HCEC 1CT (cell line): ENCODE results near the gene AVPR1B.

ENCODE experiments used
- DNase-seq: peaks from one replicate; pipeline ENCODE4 v3.0.0-alpha.2; 2017

The AVPR1B gene

DNA sequence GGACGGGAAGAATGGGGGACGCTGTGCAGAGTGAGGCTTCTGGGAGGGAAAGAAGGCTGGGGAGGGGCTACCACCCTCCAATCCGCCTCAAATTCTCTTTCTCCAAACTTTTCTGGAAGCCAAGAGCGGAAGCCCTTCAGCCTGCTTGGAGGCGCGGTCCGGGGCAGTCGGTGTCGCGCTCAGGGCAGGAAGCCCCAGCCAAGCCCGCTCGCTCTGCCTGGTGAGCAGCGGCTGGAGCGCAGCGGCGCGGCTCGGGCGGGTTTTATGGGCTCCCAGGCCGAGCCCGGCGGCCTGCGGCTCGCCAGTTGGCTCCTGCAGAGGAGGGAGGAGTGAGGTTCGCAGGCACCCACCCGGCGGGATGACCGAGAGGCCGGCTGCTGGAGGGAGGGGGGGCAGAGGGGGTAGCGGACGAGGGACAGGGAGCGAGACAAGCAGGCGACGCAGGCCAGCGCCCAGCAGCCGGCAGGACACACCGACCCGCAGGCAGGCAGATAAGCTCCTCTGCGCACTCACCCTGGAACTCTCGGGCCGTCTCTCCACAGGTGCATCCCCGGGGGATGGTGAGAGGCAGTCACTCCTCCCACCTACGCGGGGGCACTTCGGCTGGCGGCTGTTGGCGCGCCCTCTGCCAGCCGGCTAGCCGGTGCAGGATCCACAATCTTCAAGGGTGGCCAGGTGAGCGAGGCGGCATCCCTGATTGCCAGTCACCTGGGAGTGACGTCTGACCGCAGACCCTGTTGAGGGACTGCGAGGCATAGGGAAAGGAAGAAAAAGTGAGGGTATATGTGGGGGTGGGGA lies at the start of gene AVPR1B:
Gene AVPR1B, minus strand, starts transcription at position 238 of the 798 bp plus-strand sequence. CDS start 498 bp downstream, outside the sequence.
- no peak for DNase-seq

DNA sequence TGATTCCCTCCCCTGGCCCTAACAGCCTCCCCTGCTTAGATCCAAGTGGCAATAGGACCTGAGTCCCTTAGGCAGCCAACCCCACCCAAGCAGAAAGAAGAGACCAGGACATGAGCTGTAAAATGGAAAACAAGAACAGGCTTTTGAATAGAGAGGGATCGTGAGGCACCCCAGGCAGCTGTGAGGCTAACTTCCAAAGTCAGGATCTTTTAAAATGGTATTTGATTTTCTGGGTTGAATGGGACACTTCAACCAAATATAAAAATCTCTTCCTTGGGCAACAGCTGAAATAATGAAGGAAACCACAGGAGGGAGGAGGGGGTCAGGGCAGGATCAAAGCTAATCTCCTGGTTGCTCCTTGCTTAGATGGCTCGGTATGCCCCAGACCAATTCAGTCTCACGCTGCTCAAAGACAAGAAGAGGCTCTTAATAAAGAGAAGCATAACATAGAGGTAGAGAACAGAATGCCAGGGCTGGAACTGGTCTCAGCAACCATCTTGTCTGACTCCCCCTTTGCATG lies 28.6 kb upstream of the AVPR1B start:
- DNase-seq, result no peak

GRCh38 chr1:206144605-206145004 lies 27.4 kb upstream of the AVPR1B start:
- no peak for DNase-seq

DNA sequence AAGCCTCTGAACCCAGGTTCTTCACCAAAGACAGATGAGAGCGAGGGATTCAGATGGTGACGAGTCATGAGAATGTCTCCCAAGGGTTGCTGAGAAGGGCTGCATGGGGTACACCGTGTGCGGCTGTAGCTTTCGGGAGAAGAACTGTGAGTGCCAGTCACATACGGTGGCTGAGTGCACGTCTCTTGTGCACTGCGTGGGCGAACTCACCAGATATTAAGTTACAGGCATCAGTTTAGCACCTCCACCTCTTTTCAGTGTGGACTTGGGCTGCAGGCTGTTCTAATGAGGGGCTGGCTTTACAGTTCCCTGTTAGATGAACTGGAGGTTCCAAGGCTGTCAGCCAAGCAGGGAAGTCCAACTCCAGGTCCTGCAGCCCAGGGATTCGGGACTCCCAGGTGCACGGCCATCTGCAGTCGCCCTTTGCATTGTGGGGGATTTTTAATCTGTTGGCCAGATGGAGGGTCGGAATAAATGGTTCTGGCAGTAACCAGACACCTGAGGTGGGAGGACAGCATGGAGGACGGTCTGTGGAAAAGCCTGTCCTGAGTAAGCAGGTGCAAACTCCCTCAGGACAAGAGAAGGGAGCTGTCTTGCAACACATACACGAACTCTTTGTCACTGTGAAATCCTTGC lies 26.5 kb upstream of the AVPR1B start:
- DNase-seq, result no peak

DNA sequence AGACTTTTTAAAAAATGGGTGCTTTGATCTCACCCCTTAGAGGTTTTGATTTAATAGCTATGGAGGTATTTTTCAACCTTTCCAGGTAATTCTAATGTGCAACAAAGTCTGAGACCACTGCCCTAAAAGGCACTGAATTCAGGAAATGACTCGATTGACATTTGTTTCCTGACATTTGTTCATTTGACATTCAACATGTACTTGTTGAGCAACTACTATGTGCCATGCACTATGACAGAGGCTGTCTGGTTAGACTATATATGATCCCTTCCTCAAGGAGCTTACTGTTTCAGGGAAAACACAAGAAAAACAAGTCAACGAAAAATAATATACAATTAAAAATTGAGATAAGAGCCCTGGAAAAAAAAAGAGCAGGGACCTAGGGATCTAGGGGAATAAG lies 25.6 kb upstream of the AVPR1B start:
- no peak for DNase-seq

GRCh38 chr1:206142011-206142410 lies 24.8 kb upstream of the AVPR1B start:
- DNase-seq, result no peak

DNA sequence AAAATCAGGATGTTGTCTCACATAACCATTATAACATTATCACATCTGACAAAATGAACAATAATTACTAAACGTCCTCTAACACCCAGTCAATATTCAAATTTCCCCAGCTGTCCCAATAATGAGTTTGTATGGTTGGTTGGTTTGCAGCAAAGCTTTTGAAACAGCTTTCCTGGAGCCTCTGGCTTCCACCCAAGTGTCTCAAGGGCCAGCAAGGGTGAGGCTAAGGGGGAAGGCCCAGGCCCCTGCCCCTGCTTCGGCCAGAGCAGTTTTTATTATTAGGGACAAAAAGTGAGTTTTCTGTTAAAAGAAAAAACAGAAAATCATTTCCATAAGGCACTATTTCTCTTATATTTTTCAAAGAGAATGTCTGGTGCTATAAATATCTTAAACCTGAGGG lies 19.1 kb upstream of the AVPR1B start:
- no peak for DNase-seq

- no peak for DNase-seq
Observed at GRCh38 chr1:206135248-206135647, 18.1 kb upstream of the AVPR1B start.

GRCh38 chr1:206133751-206134415 lies 16.7 kb upstream of the AVPR1B start:
- no peak for DNase-seq

GRCh38 chr1:206131037-206131436 lies 13.8 kb upstream of the AVPR1B start:
- DNase-seq, result no peak

GRCh38 chr1:206128196-206128595 lies 11.0 kb upstream of the AVPR1B start:
- DNase-seq, result no peak

- no peak for DNase-seq
Observed at GRCh38 chr1:206127336-206127735, 10.1 kb upstream of the AVPR1B start.

- no peak for DNase-seq
Observed at GRCh38 chr1:206125346-206125745, 8.2 kb upstream of the AVPR1B start.

DNA sequence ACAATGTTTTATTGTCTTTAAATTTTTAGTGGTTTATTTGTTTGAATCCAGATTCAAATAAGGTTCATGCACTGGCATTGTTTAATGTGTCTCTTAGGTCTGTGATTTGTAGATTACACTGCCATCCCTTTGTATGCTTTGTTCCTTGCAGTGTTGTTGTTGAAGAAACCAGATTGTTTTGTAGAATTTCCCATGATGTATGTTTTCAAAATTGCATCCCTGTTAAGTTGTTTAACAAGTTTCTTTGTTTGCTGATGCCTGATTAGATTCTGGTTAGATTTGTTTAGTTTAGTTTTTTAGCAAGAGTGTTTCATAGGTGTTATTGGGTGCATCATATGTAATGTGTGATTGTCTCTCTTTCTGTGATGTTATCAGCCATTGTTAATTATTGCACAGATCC lies 5.5 kb upstream of the AVPR1B start:
- DNase-seq, result no peak

GRCh38 chr1:206121269-206121668 lies 4.1 kb upstream of the AVPR1B start:
- DNase-seq, result no peak

DNA sequence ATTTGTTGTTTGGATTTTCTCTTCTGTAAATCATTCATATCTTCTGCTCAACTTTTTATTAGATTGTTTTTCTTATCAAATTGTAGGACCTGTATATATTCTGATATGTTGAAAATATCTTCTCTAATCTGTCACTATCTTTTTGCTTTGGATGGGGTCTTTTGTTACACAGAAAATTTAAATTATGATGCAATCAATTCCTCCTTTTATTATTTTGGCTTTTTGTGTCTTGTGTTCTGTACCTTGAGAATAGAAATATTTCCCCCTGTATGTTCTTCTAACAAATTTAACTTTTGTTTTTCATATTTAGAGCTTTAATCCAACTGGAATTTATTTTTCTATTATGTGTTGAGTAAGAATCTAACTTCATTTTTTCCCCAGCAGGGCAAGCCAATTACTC lies 3.2 kb upstream of the AVPR1B start:
- no peak for DNase-seq

GRCh38 chr1:206116873-206117150 lies 376 bp downstream of the AVPR1B start:
- no peak for DNase-seq

GRCh38 chr1:206116191-206116872 lies 856 bp downstream of the AVPR1B start:
- no peak for DNase-seq

DNA sequence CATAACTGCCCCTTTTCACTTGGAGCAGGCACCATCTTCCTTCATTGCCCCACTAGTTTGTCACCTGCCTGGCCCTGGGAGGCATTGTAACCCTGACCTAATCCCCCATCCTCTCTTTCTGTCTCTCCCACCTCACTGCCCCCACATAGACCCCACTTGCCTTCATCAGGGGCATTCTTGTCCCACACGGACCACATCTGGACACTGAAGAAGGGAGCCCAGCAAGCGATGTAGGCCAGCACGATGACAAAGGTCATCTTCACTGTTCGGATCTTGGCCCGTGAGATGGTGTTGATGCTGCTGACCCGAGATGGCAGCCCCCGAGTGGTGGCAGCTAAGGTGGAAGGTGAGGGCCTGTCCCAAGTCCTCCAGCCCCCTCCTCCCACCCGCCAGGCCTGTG lies 1.4 kb downstream of the AVPR1B start:
- DNase-seq, result no peak

DNA sequence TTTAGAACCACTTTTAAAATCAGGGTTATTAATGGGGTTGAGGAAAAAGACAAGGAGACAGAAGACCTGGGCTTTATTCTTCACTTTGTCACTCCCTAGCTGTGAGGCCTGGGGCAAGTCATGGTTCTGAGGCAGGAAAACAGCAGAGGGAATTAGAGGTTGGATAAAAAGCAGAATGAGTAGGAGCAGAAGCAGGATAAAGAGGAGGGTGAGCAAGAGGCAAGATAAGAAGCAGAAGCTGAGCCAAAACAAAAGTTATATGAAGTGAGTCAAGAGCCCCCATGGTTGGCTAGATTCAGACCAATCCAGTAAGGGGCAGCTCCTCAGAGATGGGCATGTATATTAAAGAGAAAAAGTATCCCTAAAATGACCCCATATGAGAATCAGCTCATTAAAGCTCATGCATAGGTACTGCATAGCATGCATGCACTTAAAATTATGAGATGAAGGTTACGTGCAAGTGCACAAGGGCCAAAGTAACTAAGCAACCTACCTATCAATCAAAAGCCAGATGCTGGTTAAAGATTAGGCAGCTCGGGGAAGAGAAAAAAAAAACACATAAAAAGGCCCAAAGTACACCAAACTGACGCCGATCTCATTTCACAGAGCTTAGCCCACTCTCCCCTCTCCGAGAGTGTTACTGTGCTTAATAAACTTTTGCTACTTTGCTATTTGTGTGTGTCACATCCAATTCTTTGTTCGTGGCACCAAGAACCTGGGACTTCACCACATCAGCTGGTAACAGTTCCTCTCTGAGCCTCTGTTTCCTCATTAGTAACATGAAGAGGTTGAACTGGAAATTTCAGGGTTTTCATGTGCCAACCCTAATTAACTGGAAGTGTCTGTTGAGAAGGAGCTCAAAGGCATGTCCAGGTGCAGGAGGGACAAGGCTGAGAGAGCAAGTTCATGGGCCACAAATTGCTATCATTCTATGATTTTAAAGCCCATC lies 2.2 kb downstream of the AVPR1B start:
- DNase-seq, result no peak

GRCh38 chr1:206112600-206113301 lies 4.4 kb downstream of the AVPR1B start:
- DNase-seq, result no peak
